Hypothalamus (tissue), 51 donors: ENCODE measurements around the gene DISC1.

ENCODE experiments used
- DNase-seq, 51 donors: peaks; one replicate each; lab custom pipeline; 2025; lab: John Stamatoyannopoulos, UW

The DISC1 gene

DNA sequence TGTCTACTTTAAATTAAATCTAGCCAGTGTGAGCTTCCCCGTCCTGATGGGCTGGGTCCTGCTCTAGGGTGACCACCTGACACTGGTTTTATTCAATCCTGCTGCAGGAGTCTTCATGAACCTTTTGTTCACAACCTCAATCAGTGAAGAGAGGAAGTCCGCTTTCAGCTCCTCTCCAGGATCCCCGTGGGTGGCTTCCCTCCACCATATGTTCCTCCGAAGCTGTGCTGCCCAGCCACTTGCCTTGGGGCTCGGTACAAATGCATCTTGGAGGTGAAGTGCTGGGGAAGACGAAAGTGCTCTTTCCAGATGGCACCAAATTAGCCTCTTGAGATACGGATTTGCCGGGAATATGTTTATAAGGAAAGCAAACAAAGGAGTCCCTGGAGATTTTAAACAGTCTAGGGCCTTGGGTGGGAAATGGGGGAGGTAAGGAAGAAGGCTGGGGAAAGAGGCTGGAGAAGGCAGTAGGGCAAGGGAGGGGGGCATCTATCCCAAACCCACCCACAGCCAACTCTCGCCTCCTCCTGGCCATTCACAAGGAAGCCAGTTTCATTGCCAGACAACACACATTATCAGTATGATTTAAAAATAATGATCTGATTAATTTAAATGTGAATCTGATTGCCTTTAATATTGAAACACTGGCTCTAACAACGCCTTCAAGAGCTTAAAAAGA, 430.8 kb downstream of the DISC1 start:
- no peak for DNase-seq

DNA sequence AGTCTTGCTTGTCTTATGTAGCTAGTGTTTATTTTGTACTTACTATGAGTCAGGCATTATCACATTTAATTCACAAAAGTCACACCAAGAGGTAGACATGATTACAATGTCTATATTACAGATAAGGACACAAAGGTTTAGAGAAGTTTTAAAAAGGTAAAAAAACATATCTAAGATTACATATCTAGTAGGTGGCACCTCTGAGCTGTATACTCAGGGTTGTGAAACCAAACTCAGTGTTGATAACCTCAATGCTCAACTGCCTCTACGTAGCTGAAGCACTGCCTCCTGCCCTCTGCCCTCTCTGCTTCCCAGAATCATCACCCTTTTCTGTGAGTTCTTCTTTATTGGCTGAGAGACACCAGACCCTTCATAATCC, 431.3 kb downstream of the DISC1 start:
- DNase-seq: no peak

- DNase-seq: no peak
Measured at GRCh38 chr1:232059726-232060374, 433.3 kb downstream of the DISC1 start.

DNA sequence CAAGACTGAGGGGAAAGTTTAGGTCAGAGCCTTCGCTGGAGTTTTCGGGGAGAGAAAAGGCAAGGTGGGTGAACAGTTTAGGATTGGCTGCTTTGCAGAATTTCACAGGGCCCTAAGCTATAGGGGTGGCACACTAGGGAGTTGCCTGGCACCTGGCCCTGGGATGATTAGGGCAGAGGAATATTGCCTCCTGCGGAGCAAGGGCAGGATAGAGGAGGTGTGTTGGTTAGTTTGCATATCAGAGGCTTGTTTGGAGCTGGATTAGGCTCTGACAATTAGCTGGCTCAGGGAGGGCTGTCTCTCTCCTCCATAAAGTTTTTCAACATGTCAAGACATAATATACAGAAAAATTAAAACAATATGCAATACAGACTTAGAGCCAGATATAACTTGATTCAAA, 436.4 kb downstream of the DISC1 start:
- no peak for DNase-seq

GRCh38 chr1:232066521-232066920, 439.9 kb downstream of the DISC1 start:
- DNase-seq: no peak

- no peak for DNase-seq
Measured at GRCh38 chr1:232074265-232074664, 447.7 kb downstream of the DISC1 start.

DNA sequence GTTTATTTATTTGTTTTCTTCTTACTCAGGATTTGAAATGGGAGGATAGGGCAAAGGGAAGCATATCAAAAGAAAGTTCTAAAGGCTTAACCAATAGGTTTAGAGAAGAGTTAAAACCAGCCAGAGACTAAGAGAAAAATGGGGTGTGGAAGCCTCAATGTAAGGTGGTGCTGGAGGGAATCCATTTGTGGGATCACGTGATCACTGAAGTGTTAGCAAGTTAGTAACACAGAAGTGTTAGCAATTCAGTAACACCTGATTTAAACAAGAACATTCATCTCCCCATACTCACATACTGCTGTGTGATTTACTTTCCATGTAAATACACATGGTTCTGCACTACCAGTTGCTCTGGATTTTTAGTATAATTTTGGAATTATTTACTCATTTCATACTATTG, 451.2 kb downstream of the DISC1 start:
- no peak for DNase-seq

DNA sequence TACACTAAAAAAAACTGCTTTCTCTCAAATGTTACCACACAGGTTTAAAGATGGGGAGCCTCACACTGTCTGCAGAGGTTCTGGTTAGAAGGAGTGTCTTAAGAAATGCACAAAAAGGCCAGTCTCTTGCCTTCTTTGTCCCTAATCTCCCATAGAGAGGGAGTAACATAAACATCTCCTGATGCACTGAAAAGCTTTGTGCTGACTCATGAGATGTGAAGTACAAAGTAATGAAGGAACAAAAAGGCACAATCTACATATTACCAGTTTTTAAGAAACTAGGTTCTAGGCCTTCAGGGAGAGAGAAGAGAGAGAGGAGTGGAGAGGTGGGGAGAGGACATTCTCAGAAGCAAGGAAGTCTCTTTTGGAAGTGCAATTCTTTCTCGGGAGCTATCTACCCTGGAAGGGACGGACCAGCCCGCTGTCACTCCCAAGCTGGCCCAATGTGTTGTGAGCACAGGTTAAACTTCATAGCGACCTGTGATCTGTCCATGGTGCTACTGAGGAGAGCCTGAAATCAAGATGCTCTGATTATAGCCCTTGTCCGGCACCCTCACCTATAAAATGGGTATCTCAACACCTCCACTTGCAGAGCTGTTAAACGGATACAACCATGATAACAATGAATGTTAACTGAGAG, 458.1 kb downstream of the DISC1 start:
- DNase-seq: no peak

DNA sequence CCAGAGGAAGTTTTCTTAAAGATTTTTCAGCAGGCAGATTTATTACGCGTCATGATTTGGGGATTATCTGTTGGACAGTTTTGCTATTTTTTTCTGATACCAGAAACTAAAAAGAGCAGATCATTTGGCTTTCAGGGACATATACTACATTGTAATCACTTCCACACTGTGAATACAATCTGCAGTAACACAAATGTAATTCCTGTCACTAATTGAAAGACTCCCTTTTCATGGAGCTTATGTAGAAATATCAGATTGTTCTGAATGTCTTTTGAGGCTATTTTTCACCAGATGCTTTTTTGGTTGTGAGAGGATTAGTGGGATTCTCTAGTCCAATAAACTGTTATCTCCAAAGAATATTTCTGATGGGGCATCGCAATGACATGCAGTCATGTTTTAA, 464.2 kb downstream of the DISC1 start:
- DNase-seq: no peak
